Lung (tissue), 12 donors: ENCODE data around the gene GSE1. TPM values are rescaled to one million over a fixed set of nuclear protein-coding genes. Genes with fewer than 3 reads are reported as not detected.

Experiments
- ATAC-seq: fragments of 200-7000 bp; cut with Tn5 transposase; one replicate; pipeline ENCODE4 v1.9.1; 2020; ENCODE audit warnings: moderate number of reproducible peaks; ENCODE audit not compliant: insufficient read depth, low FRiP score
- DNase-seq, 3 donors: peaks; one replicate each; pipeline ENCODE4 v3.0.0-alpha.2; 2013 to 2017
- H3K27ac ChIP-seq, 2 donors: one replicate each; pipeline ENCODE4 v1.5.1; 2013; ENCODE audit warnings: mild to moderate bottlenecking in 2 of 2, moderate library complexity in 2 of 2, control low read depth in 1 of 2, inconsistent platforms in 1 of 2, low read depth in 1 of 2, low read length in 1 of 2
- H3K27me3 ChIP-seq, 3 donors: one replicate each; pipeline ENCODE4 v1.5.1; 2013; ENCODE audit warnings: low read length in 2 of 3; ENCODE audit not compliant: control insufficient read depth in 3 of 3, insufficient read depth in 3 of 3
- H3K36me3 ChIP-seq, 4 donors: one replicate each; pipeline ENCODE4 v1.5.1; 2013; ENCODE audit warnings: low read length in 4 of 4, mild to moderate bottlenecking in 1 of 4, moderate library complexity in 1 of 4; ENCODE audit not compliant: control insufficient read depth in 4 of 4, insufficient read depth in 4 of 4
- H3K4me1 ChIP-seq, 5 donors: one replicate each; pipeline ENCODE4 v1.5.1; 2013; ENCODE audit warnings: low read length in 5 of 5, mild to moderate bottlenecking in 2 of 5, moderate library complexity in 1 of 5; ENCODE audit not compliant: control insufficient read depth in 5 of 5, insufficient read depth in 5 of 5
- H3K4me3 ChIP-seq: one replicate; pipeline ENCODE4 v1.5.1; 2013; ENCODE audit warnings: mild to moderate bottlenecking, control low read depth, moderate library complexity
- H3K9ac ChIP-seq, 2 donors: one replicate each; pipeline ENCODE4 v1.5.1; 2013; ENCODE audit warnings: low read length in 2 of 2, control low read depth in 1 of 2; ENCODE audit not compliant: insufficient read depth in 1 of 2
- H3K9me3 ChIP-seq, 4 donors: one replicate each; pipeline ENCODE4 v1.5.1; 2013; ENCODE audit warnings: low read length in 3 of 4, mild to moderate bottlenecking in 1 of 4, moderate library complexity in 1 of 4; ENCODE audit not compliant: control insufficient read depth in 4 of 4, insufficient read depth in 3 of 4
- WGBS, 2 donors: extraction: QIAGEN DNeasy Blood & Tissue Kit; methylation state at CpG; one replicate each; pipeline ENCODE4 v1.1.7; 2013; 5-methylcytosine and 5-hydroxymethylcytosine counted together
- polyA plus RNA-seq, 2 donors: library from polyadenylated mRNA; stranded (reverse); fragments of 200-250 nt; gene quantifications; one replicate each; pipeline ENCODE4 v1.2.1, GENCODE V29; 2013
- total RNA-seq, 2 donors: library from RNA; depleted of rRNA in 1 of 2; stranded (reverse); fragments of >200 nt in 1 of 2; gene quantifications; one replicate each; pipeline ENCODE4 v1.2.1, GENCODE V29; 2014 to 2021
- TF ChIP-seq, protein P1 (sequence below): IDR thresholded peaks from 2 replicates; pipeline ENCODE4 v1.5.1; 2012; ENCODE audit warnings: mild to moderate bottlenecking; ENCODE audit errors: control extremely low read depth, extremely low read depth
- donor health status: control.
- donor health status: control.
- donor health status: Bipolar disorder and iron deficiency.
- donor health status: healthy.
- donor health status: DM: yes; HTN: yes; CAD: no.

The GSE1 gene
- total and polyA plus RNA-seq, 4 donors: 21.3 to 122 (median 74.7) TPM

DNA sequence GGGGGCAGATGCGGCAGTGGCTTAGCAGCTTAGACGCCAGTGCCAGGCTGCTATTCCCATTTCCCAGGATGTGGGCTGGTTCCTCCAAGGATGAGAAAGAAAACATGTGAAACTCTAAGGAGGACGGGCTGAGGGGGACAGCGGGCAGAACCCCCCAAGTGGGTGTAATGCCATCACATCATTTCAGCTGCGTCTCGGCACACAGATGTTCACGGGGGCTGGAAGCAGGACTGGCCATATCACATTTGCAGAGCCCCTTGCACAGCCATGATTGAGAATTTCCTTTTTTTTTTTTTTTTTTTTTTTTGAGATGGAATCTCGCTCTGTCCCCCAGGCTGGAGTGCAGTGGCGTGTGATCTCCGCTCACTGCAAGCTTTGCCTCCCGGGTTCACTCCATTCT lies 90.9 kb downstream of the GSE1 start:
- 93 to 94% methylated on average over 11 of the region's 11 CpGs for WGBS, 2 donors

DNA sequence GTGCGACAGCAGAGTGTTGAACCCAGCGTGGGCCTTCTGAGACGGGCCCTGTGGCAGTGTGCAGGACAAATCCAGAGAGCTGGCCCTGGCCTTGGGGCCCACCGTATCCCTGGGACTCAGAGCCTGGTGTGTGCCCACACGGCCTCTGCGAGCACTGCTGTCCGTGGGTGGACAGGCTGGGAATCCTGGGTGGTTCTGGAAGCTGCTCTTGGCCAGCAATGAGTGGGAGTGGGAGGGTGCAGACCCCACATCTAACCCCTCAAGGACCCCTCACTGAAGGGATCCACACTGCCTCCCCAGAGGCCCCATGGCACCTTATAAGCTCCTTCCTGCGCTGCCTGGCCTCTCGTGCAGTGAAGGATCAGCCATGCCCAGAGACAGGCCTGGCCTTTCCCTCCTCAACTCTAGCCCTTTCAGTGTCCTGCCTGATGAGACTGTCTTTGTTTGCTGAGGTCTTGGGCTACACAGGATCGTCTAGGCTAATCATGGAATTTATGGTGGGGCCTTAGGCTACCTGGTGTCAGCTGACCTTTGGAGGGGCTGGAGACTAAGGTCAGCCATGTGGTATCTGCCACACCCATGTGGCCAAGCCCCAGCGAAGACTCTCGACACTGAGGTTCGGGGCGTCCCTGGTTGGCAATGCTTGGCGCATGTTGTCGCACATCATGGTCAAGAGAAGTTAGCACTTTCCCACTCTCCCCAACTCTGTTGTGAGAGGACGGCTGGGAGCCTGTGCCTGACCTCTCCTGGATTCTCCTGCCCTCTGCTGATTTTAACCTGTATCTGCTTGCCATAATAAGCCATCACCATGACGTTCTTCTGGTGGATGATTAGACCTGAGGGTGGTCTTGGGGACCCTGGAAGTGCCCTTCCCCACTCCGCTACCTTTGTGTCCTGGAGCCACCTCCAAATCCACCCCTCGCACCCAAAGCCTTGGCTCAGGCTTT lies 92.1 kb downstream of the GSE1 start:
- ATAC-seq: no peak
- TF ChIP-seq, protein P1, sequence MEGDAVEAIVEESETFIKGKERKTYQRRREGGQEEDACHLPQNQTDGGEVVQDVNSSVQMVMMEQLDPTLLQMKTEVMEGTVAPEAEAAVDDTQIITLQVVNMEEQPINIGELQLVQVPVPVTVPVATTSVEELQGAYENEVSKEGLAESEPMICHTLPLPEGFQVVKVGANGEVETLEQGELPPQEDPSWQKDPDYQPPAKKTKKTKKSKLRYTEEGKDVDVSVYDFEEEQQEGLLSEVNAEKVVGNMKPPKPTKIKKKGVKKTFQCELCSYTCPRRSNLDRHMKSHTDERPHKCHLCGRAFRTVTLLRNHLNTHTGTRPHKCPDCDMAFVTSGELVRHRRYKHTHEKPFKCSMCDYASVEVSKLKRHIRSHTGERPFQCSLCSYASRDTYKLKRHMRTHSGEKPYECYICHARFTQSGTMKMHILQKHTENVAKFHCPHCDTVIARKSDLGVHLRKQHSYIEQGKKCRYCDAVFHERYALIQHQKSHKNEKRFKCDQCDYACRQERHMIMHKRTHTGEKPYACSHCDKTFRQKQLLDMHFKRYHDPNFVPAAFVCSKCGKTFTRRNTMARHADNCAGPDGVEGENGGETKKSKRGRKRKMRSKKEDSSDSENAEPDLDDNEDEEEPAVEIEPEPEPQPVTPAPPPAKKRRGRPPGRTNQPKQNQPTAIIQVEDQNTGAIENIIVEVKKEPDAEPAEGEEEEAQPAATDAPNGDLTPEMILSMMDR: no peak
- no peaks in the 10 kb centered on the region for H3K4me1 ChIP-seq
- WGBS, 2 donors: 92 to 94% methylated on average over 20 of the region's 20 CpGs
- H3K9ac ChIP-seq: no peak overlapping the region
- H3K36me3 ChIP-seq: peaks cover 0 to 2% (median 0%) of the 10 kb centered on the region in 4 donors
- peaks cover 0 to 7% (median under 1%) of the 10 kb centered on the region in 4 donors for H3K9me3 ChIP-seq
- DNase-seq: no peak
- H3K4me3 ChIP-seq: no peak overlapping the region
- H3K27ac ChIP-seq: no peak overlapping the region
- H3K27me3 ChIP-seq: peaks cover 0 to 2% (median 0%) of the 10 kb centered on the region in 3 donors

More for the DNA sequence above, 90.9 kb downstream of the GSE1 start:
- Histone ChIP-seq H3K9ac (no peak overlapping the region), H3K36me3 (peaks cover 0 to 2% (median 0%) of the 10 kb centered on the region in 4 donors), H3K9me3 (peaks cover 0 to 7% (median under 1%) of the 10 kb centered on the region in 4 donors), H3K27me3 (no peaks in the 10 kb centered on the region), H3K4me1 (no peaks in the 10 kb centered on the region), H3K27ac (no peak overlapping the region), H3K4me3 (no peak overlapping the region)
- ATAC-seq (no peak), DNase-seq (no peak)
- TF ChIP-seq, protein P1: no peak

DNA sequence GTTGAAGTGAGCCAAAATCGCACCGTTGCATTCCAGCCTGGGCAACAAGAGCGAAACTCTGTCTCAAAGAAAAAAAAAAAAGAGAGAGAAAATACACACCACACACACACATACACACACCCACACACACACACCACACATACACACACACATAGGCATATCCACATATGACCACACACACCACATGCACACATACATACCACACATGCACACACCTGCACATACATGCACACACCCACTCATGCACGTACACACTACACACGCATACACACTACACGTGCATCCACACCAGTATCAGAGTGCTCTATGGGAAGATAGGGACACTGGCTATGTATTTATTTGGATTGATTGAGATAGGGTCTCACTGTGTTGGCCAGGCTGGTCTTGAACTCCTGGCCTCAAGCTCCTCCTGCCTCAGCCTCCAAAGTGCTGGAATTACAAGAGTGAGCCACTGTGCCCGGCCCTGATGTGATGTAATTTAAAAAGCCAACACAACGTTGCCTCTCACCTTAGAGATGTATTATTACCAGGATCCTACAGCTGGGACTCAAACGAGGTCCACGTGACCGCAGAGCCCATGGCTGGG lies 93.4 kb downstream of the GSE1 start:
- DNase-seq (no peak), ATAC-seq (no peak)
- whole genome bisulfite sequencing, 2 donors: 95 to 96% methylated on average over 11 of the region's 11 CpGs
- Histone ChIP-seq H3K9ac (no peak overlapping the region), H3K27me3 (peaks cover 0 to 4% (median 0%) of the 10 kb centered on the region in 3 donors), H3K27ac (no peak overlapping the region), H3K4me1 (no peaks in the 10 kb centered on the region), H3K36me3 (peaks cover 0 to 2% (median 0%) of the 10 kb centered on the region in 4 donors), H3K9me3 (peaks cover 0 to 5% (median under 1%) of the 10 kb centered on the region in 4 donors), H3K4me3 (no peak overlapping the region)
- TF ChIP-seq, protein P1: no peak
